Suprapubic skin (tissue), 4 donors: ENCODE results near the gene ERCC1. TPM values are rescaled to one million over a fixed set of nuclear protein-coding genes. Genes with fewer than 3 reads are reported as not detected.

Experiments
- DNase-seq, 2 donors: peaks; one replicate each; pipeline ENCODE4 v3.0.0-alpha.2; 2019; ENCODE audit warnings: low spot score in 2 of 2
- H3K27ac ChIP-seq: fragments of 200-600 bp; sonication (generic); one replicate; pipeline ENCODE4 v1.5.1; 2019
- H3K27me3 ChIP-seq: fragments of 200-600 bp; sonication (generic); one replicate; pipeline ENCODE4 v1.5.1; 2019
- H3K36me3 ChIP-seq: fragments of 200-600 bp; sonication (generic); one replicate; pipeline ENCODE4 v1.5.1; 2019
- H3K4me1 ChIP-seq: fragments of 200-600 bp; sonication (generic); one replicate; pipeline ENCODE4 v1.5.1; 2019
- H3K4me3 ChIP-seq: fragments of 200-600 bp; sonication (generic); one replicate; pipeline ENCODE4 v1.5.1; 2019; ENCODE audit warnings: mild to moderate bottlenecking
- H3K9me3 ChIP-seq: fragments of 200-600 bp; sonication (generic); one replicate; pipeline ENCODE4 v1.5.1; 2019
- CTCF ChIP-seq, 2 donors: fragments of 200-600 bp in 1 of 2; fragments of 450-650 bp in 1 of 2; sonication (generic) in 1 of 2; IDR thresholded peaks; one replicate each; pipeline ENCODE4 v1.5.1; 2016 to 2019; ENCODE audit warnings: antibody characterized with exemption in 2 of 2, mild to moderate bottlenecking in 1 of 2, moderate library complexity in 1 of 2
- EP300 ChIP-seq: sonication (generic); formaldehyde crosslinking; IDR thresholded peaks from one replicate; pipeline ENCODE4 v1.6.1; 2017; ENCODE audit warnings: antibody characterized with exemption
- POLR2A ChIP-seq, 2 donors: fragments of 450-650 bp; IDR thresholded peaks; one replicate each; pipeline ENCODE4 v1.6.1; 2017; ENCODE audit warnings: antibody characterized with exemption in 2 of 2, mild to moderate bottlenecking in 2 of 2, moderate library complexity in 2 of 2
- POLR2AphosphoS5 ChIP-seq, 3 donors: sonication (generic); formaldehyde crosslinking; IDR thresholded peaks; one replicate each; pipeline ENCODE4 v1.6.1; 2017; ENCODE audit warnings: antibody characterized with exemption in 3 of 3
- WGBS: methylation state at CpG from one replicate; pipeline ENCODE4 v1.1.5; 2018; 5-methylcytosine and 5-hydroxymethylcytosine counted together
- total RNA-seq, 4 donors: library from RNA; depleted of rRNA; stranded (reverse); fragments of >200 nt; gene quantifications; one replicate each; pipeline ENCODE4 v1.1.0, GENCODE V29; 2016

The ERCC1 gene
- total RNA-seq, 4 donors from 2014 or later: 102 to 120 (median 106) TPM

DNA sequence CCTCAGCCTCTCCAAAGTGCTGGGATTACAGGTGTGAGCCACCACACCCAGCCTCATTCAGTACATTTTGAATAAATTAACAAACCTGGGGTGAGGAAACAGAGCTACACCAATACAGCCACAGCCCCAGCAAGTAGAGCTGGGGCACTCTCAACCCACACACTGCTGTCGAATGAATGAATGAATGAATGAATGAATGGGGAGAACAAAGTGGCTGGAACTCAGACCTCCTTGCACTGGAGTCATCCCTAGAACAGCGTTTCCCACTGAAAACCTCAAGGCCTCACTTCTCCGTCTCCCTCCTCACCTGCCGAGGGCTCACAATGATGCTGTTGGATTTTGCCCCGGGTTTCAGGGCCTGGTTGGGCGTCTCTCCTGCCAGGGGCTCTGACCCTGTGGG lies 2.8 kb downstream of the ERCC1 start:
- 71% methylated on average over 1 of the region's 6 CpGs for WGBS
- Histone ChIP-seq H3K27ac (no peak overlapping the region), H3K27me3 (no peaks in the 10 kb centered on the region), H3K36me3 (peaks cover 53% of the 10 kb centered on the region), H3K4me1 (peaks cover 55% of the 10 kb centered on the region), H3K4me3 (no peak overlapping the region), H3K9me3 (no peaks in the 10 kb centered on the region)
- no peak for DNase-seq
- no peak for TF ChIP-seq EP300
- no peak for TF ChIP-seq POLR2A (IDR thresholded peaks at IDR 0.05)
- no peak for TF ChIP-seq CTCF (IDR thresholded peaks at IDR 0.05)
- no peak for TF ChIP-seq POLR2AphosphoS5 (IDR thresholded peaks at IDR 0.05)

DNA sequence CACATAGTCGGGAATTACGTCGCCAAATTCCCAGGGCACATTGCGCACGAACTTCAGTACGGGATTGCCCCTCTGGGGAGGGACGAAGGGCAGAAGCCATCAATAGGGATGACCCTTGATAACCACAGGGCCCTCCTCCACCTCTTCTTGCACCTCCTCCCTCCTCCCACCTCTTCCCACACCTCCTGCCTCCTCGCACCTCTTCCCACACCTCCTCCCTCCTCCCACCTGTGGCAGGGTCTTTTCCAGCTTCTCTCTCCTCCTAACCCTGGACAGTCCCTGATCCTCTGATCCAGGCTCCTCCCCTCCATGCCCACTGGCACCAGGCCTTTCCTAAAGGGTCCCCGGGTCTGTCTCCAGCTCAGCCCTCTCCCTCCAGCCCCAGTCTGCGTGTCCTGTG lies 3.4 kb downstream of the ERCC1 start:
- peaks cover 53% of the 10 kb centered on the region for H3K4me1 ChIP-seq
- H3K36me3 ChIP-seq: peaks cover 56% of the 10 kb centered on the region
- H3K27me3 ChIP-seq: no peaks in the 10 kb centered on the region
- H3K27ac ChIP-seq: no peak overlapping the region
- no peak for DNase-seq
- no peak for TF ChIP-seq EP300
- no peak for TF ChIP-seq POLR2AphosphoS5 (IDR thresholded peaks at IDR 0.05)
- no peak for TF ChIP-seq POLR2A (IDR thresholded peaks at IDR 0.05)
- TF ChIP-seq CTCF (IDR thresholded peaks at IDR 0.05): no peak
- no peaks in the 10 kb centered on the region for H3K9me3 ChIP-seq
- H3K4me3 ChIP-seq: no peak overlapping the region
- WGBS: 84% methylated on average over 10 of the region's 10 CpGs

- WGBS: no CpG with 5 or more reads among the region's 3 CpGs
- H3K27ac ChIP-seq: no peak overlapping the region
- TF ChIP-seq EP300: no peak
- TF ChIP-seq POLR2A (IDR thresholded peaks at IDR 0.05): no peak
- no peak for TF ChIP-seq CTCF (IDR thresholded peaks at IDR 0.05)
- no peak for TF ChIP-seq POLR2AphosphoS5 (IDR thresholded peaks at IDR 0.05)
- no peak overlapping the region for H3K4me3 ChIP-seq
- peaks cover 58% of the 10 kb centered on the region for H3K36me3 ChIP-seq
- H3K27me3 ChIP-seq: no peaks in the 10 kb centered on the region
- peaks cover 48% of the 10 kb centered on the region for H3K4me1 ChIP-seq
- no peaks in the 10 kb centered on the region for H3K9me3 ChIP-seq
- DNase-seq: no peak
These were observed 3.8 kb downstream of the ERCC1 start for GRCh38 chr19:45419895-45420294.

DNA sequence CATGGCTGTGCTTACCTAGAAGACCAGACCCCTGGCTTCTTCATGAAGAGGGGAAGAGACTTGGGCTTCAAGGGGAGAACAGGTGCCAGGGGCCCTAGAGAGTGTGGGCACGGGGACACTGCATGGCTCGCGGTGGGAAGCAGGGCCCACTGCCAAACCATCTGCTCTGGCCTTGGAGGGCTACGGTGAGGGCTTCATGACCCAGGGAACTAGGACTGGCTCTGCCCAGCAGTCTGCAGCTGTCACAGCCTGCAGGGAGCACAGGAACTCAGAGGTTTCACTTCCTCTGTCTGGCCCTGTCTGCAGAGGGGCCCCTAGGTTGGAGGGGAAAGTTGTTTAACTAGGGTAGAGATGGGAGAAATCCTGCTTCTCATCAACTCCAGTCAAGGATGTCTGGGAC lies 4.3 kb downstream of the ERCC1 start:
- no peak for DNase-seq
- Histone ChIP-seq H3K9me3 (no peaks in the 10 kb centered on the region), H3K4me1 (peaks cover 43% of the 10 kb centered on the region), H3K4me3 (no peak overlapping the region), H3K36me3 (peaks cover 63% of the 10 kb centered on the region), H3K27ac (no peak overlapping the region), H3K27me3 (no peaks in the 10 kb centered on the region)
- no peak for TF ChIP-seq EP300
- no peak for TF ChIP-seq CTCF (IDR thresholded peaks at IDR 0.05)
- no peak for TF ChIP-seq POLR2A (IDR thresholded peaks at IDR 0.05)
- TF ChIP-seq POLR2AphosphoS5 (IDR thresholded peaks at IDR 0.05): no peak
- WGBS: 47% methylated on average over 3 of the region's 4 CpGs

DNA sequence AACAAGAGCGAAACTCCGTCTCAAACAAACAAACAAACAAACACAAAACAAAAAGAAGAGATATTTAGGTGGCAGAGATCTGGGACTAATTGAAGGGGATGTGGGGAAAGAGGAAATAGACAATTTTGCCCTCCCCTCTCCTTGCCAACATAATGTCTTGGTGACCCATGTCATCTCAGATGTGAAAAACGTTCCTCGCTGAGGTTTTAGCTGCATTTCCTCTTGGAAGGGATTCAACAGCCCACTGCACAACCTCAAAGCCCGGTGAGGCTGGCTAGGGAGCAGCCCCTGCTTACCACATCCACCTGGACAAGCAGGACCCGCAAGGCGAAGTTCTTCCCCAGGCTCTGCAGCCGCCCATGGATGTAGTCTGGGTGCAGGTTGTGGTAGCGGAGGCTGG lies 4.9 kb downstream of the ERCC1 start:
- Histone ChIP-seq H3K27ac (no peak overlapping the region), H3K36me3 (peaks cover 69% of the 10 kb centered on the region), H3K4me1 (peaks cover 37% of the 10 kb centered on the region)

More for the DNA sequence above, 4.9 kb downstream of the ERCC1 start:
- no peak for DNase-seq
- Histone ChIP-seq H3K9me3 (no peaks in the 10 kb centered on the region), H3K27me3 (no peaks in the 10 kb centered on the region), H3K4me3 (no peak overlapping the region)
- no peak for TF ChIP-seq EP300
- TF ChIP-seq CTCF (IDR thresholded peaks at IDR 0.05): no peak
- no peak for TF ChIP-seq POLR2AphosphoS5 (IDR thresholded peaks at IDR 0.05)
- TF ChIP-seq POLR2A (IDR thresholded peaks at IDR 0.05): no peak
- 73% methylated on average over 6 of the region's 9 CpGs for WGBS
